NCI-H1694 (cell line): ENCODE measurements around the gene GTF3C4.

Experiments
- DNase-seq: peaks from one replicate; lab custom pipeline; 2025; lab: John Stamatoyannopoulos, UW

GTF3C4 gene

DNA sequence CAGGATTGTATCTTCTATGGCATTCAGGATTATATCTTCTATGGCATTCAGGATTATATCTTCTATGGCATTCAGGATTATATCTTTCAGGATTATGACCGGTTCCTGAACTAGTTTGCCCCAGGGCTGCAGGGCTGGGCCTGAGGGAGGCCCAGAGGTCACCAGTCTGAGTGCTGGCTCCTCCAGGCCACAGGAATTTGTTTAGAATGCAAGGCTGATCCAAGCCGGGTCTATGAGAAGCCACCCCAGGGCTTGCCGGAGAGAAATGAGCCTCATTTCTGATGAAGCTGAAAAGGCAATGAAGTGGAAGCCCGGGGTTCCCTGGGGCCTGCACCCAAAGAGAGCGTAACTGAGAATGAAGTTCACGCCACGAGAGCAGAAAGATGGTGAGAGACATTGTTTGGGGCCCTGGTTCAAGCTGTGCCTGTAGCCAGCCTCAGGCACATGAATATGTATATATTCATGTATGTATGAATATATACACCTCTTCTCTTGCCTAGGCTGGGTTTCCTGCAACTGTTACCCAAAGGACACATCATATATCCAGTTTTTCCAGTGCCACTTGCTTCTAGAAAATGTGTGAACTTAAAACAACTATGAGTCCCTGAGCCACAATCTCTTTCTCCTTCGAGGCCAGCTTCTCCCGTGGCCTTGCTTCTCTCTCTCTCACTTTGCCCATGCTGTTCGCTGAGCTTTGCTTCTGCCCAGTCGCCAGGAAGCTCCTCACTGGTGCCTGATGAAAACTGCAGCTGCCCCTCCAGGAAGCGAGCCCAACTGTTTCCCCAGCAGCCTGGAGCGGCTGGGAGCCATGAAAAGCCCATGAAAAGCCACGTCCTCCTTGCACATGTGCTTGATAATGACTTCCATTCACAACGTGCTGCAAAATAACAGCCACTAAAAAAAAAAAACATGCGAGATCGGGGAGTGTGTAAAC is 62.3 kb downstream of the GTF3C4 start:
- DNase-seq = no peak

DNA sequence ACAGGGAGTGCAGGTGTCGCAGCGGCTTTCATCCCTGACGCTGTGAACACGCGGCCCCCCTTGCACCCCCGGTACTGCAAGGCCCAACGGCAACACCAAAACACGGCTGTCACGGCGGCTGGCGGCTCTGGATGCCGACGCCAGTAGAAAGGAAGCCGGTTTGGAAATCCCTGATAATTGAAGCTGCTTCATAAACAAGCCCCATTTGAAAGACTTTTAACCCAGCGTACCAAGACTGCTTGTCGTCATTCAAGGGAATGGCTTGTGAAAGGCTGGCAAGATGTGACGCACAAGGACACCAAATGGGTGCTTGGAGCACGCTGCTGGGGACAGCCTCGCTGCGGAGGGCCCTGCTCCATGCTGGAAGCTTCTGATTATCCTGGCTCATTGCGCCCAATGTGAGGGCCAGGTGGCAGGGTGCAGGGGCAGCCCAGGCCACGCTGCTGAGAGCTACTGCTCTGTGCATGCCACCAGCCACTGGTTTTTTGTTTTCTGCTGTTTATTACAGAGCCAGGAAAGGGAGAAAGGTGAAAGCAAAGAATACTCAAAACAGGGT is 63.1 kb downstream of the GTF3C4 start:
- no peak for DNase-seq

DNA sequence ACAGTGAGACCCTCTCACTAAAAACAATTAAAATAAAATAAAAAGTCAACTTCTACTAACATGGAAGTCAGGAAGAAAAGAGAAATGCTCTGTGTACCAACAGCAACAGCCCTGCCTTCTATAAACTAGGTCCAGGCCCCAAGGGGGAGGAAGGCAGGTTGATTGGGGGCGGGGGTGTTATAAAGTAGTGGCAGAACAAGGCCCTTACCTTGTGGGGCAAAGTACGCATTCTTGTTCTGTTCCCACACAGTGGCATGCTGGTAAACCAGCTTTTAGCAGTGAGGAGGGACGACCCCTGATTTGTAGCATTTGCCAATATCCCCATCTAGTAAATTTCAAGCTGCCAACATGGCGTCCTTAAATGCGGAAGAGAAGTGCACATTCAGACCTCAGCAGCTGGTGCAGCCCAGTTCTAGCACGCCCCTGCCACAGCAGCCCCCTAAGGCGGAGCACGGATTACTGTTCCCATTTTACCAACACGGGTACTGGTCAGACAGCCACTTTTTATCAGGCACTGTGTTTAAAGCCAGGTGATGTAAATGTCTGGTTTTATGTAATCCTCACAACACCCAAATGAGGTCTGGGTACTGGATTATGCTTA is 69.5 kb downstream of the GTF3C4 start:
- DNase-seq = no peak

DNA sequence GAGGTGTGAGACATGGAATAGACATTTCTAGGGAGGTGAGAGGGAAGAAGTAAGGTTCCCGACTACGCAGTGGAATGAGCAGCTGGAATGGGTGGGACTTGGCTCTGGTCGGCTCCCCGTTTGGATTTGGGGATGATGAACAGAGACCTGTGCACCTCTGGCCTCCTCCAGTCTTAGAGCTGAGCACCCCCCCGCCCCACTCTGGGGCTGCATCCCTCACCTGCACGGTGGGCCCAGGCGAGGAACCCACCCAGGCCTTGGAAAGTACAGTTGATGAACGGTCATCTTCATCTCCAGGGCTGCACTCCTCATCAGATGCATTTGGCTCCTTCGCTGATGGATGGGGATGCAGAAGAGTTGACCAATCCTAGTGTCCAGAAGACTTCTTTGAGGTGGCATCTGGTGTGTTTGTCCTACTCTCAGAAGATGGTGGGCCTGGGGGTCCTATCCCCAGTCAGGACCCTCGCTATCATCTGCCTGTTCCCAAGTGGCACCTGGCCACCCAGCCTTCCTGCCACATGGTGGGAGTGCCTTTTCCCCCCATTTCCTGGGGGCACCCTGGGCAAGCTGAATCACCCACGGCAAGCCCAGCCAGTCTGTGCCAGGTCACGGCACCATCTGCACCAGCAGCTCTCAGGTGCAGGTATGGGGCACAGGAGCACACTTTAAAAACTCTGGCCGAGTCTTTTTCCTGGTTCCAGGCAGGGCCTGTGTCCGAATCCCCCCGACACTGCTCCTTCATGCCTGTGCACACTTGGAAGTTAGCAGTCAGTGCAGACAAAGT is 70.5 kb downstream of the GTF3C4 start:
- DNase-seq = no peak

DNA sequence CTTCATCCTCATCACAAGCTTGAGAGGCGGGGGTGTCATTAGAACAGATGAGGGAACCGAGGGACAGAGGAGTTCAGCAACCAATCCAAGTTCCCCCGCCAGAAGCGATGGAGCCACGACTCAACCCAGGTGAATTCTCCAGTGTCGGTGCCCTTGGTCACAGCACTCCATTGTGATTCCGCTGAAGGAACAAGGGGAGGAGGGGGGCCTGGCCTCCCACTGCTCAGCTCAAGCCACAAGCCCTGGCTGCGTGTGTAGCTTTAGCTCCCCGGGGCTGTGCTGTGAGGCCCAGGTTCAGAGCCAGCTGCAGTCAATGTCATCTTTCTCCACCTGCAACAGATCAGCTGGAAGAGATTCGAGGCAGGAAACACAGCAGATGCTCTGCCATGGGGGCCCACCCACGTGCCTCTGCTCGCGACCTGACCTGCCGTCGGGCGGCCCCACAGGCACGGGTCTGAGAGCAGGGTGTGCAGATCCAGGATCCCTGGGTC is 72.6 kb downstream of the GTF3C4 start:
- no peak for DNase-seq

DNA sequence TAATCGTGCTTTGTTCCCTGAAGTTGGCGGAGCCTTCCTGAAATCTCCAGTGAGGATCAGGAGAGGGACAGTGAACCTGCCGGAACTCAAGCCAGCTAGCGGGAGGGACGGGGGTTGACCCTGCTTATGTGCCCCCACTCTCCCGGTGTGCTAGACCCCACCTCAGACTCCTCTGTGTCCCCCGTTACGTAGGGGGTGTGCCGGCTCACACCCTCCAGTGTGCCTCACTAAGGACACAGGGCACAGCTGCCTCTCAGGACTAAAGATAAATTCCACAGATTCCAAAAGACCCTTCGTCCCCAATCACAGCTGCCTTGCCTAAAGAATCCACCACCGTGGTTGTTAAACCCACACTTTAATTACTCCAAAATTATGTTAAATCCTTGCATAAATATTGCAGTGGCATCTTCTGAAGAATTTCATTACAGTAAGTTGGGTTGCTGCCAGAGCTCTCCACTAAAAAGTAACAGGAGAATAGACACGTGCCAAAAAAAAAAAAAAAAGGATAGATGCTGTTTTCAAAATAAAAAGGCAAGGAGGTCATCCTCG is 73.7 kb downstream of the GTF3C4 start:
- DNase-seq = no peak
